MG63 (cell line): Measurements from ENCODE around the gene CCR5AS.

ENCODE experiments used
- DNase-seq: peaks from one replicate; pipeline ENCODE4 v3.0.0-alpha.2; 2020
- H3K27me3 ChIP-seq: fragments of 250-450 bp; sonication (Bioruptor Pico); 2 replicates; pipeline ENCODE4 v1.5.1; 2020; ENCODE audit warnings: mild to moderate bottlenecking, moderate library complexity
- H3K36me3 ChIP-seq: fragments of 250-450 bp; sonication (Bioruptor Pico); 2 replicates; pipeline ENCODE4 v1.5.1; 2020; ENCODE audit warnings: mild to moderate bottlenecking, moderate library complexity
- H3K4me3 ChIP-seq: fragments of 250-450 bp; sonication (Bioruptor Pico); 2 replicates; pipeline ENCODE4 v1.5.1; 2020; ENCODE audit warnings: mild to moderate bottlenecking, moderate library complexity
- H3K9me3 ChIP-seq: fragments of 250-450 bp; sonication (Bioruptor Pico); 2 replicates; pipeline ENCODE4 v1.5.1; 2020; ENCODE audit warnings: mild to moderate bottlenecking, moderate library complexity

CCR5AS gene

GRCh38 chr3:46406788-46407611, at the start of gene CCR5AS, which contains the start of gene CCRL2:
TSS of gene CCR5AS (minus strand) at chr3:46407066.
TSS of gene CCRL2 (plus strand) at chr3:46407259. CDS start at chr3:46408080, 821 bp downstream.
- Histone ChIP-seq H3K9me3 (no peaks in the 10 kb centered on the region), H3K4me3 (0 out of 2 replicates have a peak within 1 kb of the TSS, but pooled peaks have one; percentile 4), H3K27me3 (no peaks in the 10 kb centered on the region), H3K36me3 (no peaks in the 10 kb centered on the region)
- peak; percentile 54 for DNase-seq

- no peaks in the 10 kb centered on the region for H3K27me3 ChIP-seq
These were observed 49.3 kb upstream of the CCR5AS start for GRCh38 chr3:46456118-46456517.

GRCh38 chr3:46455231-46456115, 48.6 kb upstream of the CCR5AS start:
- no peaks in the 10 kb centered on the region for H3K36me3 ChIP-seq
- no peak for DNase-seq
- H3K9me3 ChIP-seq = no peaks in the 10 kb centered on the region
- H3K4me3 ChIP-seq = no peak overlapping the region
- H3K27me3 ChIP-seq = no peaks in the 10 kb centered on the region

More at GRCh38 chr3:46456118-46456517, 49.3 kb upstream of the CCR5AS start:
- H3K9me3 ChIP-seq = no peaks in the 10 kb centered on the region
- H3K4me3 ChIP-seq = no peak overlapping the region
- DNase-seq = no peak
- no peaks in the 10 kb centered on the region for H3K36me3 ChIP-seq

GRCh38 chr3:46454606-46455005, 47.7 kb upstream of the CCR5AS start:
- H3K9me3 ChIP-seq = no peaks in the 10 kb centered on the region
- no peaks in the 10 kb centered on the region for H3K27me3 ChIP-seq
- no peak overlapping the region for H3K4me3 ChIP-seq
- H3K36me3 ChIP-seq = no peaks in the 10 kb centered on the region
- DNase-seq = no peak

GRCh38 chr3:46454209-46454595, 47.3 kb upstream of the CCR5AS start:
- H3K4me3 ChIP-seq = no peak overlapping the region
- H3K27me3 ChIP-seq = no peaks in the 10 kb centered on the region
- no peak for DNase-seq
- H3K9me3 ChIP-seq = no peaks in the 10 kb centered on the region
- H3K36me3 ChIP-seq = no peaks in the 10 kb centered on the region

- no peaks in the 10 kb centered on the region for H3K9me3 ChIP-seq
- H3K27me3 ChIP-seq = no peaks in the 10 kb centered on the region
- DNase-seq = no peak
- no peak overlapping the region for H3K4me3 ChIP-seq
- H3K36me3 ChIP-seq = no peaks in the 10 kb centered on the region
These were observed 46.8 kb upstream of the CCR5AS start for GRCh38 chr3:46453526-46454208.

- Histone ChIP-seq H3K27me3 (no peaks in the 10 kb centered on the region), H3K4me3 (no peak overlapping the region)
- no peak for DNase-seq
These were observed 43.1 kb upstream of the CCR5AS start for GRCh38 chr3:46449755-46450552.

GRCh38 chr3:46448721-46449120, 41.9 kb upstream of the CCR5AS start:
- Histone ChIP-seq H3K36me3 (no peaks in the 10 kb centered on the region), H3K27me3 (no peaks in the 10 kb centered on the region), H3K9me3 (no peaks in the 10 kb centered on the region), H3K4me3 (no peak overlapping the region)
- DNase-seq = no peak

More at GRCh38 chr3:46449755-46450552, 43.1 kb upstream of the CCR5AS start:
- H3K36me3 ChIP-seq = no peaks in the 10 kb centered on the region
- H3K9me3 ChIP-seq = no peaks in the 10 kb centered on the region

GRCh38 chr3:46447228-46447985, 40.5 kb upstream of the CCR5AS start:
- no peak for DNase-seq

GRCh38 chr3:46442576-46443530, 36.0 kb upstream of the CCR5AS start:
- H3K4me3 ChIP-seq = no peak overlapping the region
- no peaks in the 10 kb centered on the region for H3K36me3 ChIP-seq
- H3K27me3 ChIP-seq = no peaks in the 10 kb centered on the region
- no peak for DNase-seq
- no peaks in the 10 kb centered on the region for H3K9me3 ChIP-seq

More at GRCh38 chr3:46447228-46447985, 40.5 kb upstream of the CCR5AS start:
- Histone ChIP-seq H3K9me3 (no peaks in the 10 kb centered on the region), H3K36me3 (no peaks in the 10 kb centered on the region), H3K27me3 (no peaks in the 10 kb centered on the region), H3K4me3 (no peak overlapping the region)

- Histone ChIP-seq H3K9me3 (no peaks in the 10 kb centered on the region), H3K36me3 (no peaks in the 10 kb centered on the region), H3K4me3 (no peak overlapping the region), H3K27me3 (no peaks in the 10 kb centered on the region)
- DNase-seq = no peak
These were observed 33.8 kb upstream of the CCR5AS start for GRCh38 chr3:46440531-46441294.

GRCh38 chr3:46438831-46439230, 32.0 kb upstream of the CCR5AS start:
- no peaks in the 10 kb centered on the region for H3K9me3 ChIP-seq
- H3K27me3 ChIP-seq = no peaks in the 10 kb centered on the region
- no peak overlapping the region for H3K4me3 ChIP-seq
- H3K36me3 ChIP-seq = no peaks in the 10 kb centered on the region
- no peak for DNase-seq

GRCh38 chr3:46435081-46435726, 28.3 kb upstream of the CCR5AS start:
- Histone ChIP-seq H3K27me3 (no peaks in the 10 kb centered on the region), H3K9me3 (no peaks in the 10 kb centered on the region), H3K4me3 (no peak overlapping the region), H3K36me3 (no peaks in the 10 kb centered on the region)
- DNase-seq = no peak
